Measurements from ENCODE around the gene DNM2. TPM values are rescaled to one million over a fixed set of nuclear protein-coding genes. Genes with fewer than 3 reads are reported as not detected.
A peak's percentile ranks its signal among the peaks of the same experiment; 100 is the strongest.
"Not testable (repeated sequence)": the region's sequence is repeated elsewhere in the genome, so short reads cannot be mapped to it uniquely, and the experiment has no call there.

Gene DNM2
- total RNA-seq, 2 donors from 2014 or later = 403 to 422 TPM

GRCh38 chr19:10831987-10832938, 114.4 kb downstream of the DNM2 start:
- H3K27me3 Mint-ChIP-seq = no peaks in the 10 kb centered on the region
- no peak for DNase-seq (ENCODE audit: low spot score)
- peaks cover 5% of the 10 kb centered on the region for H3K36me3 Mint-ChIP-seq
- peaks cover 4% of the 10 kb centered on the region for H3K9me3 Mint-ChIP-seq
- no peak for ATAC-seq
- H3K4me1 Mint-ChIP-seq (ENCODE audit: low read depth in 2 of 2) = peaks cover 18 to 19% of the 10 kb centered on the region in 2 donors
- peak overlapping the region in 1 of 2 donors; percentile 35 for H3K27ac Mint-ChIP-seq
- H3K4me3 Mint-ChIP-seq = no peak overlapping the region

GRCh38 chr19:10832939-10833296, 115.0 kb downstream of the DNM2 start:
- no peak overlapping the region for H3K4me3 Mint-ChIP-seq
- peak overlapping the region in 1 of 2 donors; percentile 35 for H3K27ac Mint-ChIP-seq
- no peak for ATAC-seq
- peaks cover 18 to 19% of the 10 kb centered on the region in 2 donors for H3K4me1 Mint-ChIP-seq (ENCODE audit: low read depth in 2 of 2)
- no peaks in the 10 kb centered on the region for H3K27me3 Mint-ChIP-seq
- peaks cover 5% of the 10 kb centered on the region for H3K36me3 Mint-ChIP-seq
- H3K9me3 Mint-ChIP-seq = peaks cover 4% of the 10 kb centered on the region
- DNase-seq (ENCODE audit: low spot score) = no peak

- Mint-ChIP-seq H3K27ac (peak overlapping the region; percentile 98 to 99), H3K4me3 (peak overlapping the region; percentile 93), H3K9me3 (peaks cover 4% of the 10 kb centered on the region), H3K4me1 (ENCODE audit: low read depth in 2 of 2) (peaks cover 18 to 19% of the 10 kb centered on the region in 2 donors), H3K27me3 (no peaks in the 10 kb centered on the region), H3K36me3 (peaks cover 5% of the 10 kb centered on the region)
- ATAC-seq (no peak), DNase-seq (ENCODE audit: low spot score) (no peak)
Measured at GRCh38 chr19:10835089-10835753, 117.3 kb downstream of the DNM2 start.

- Mint-ChIP-seq H3K9me3 (peaks cover 4% of the 10 kb centered on the region), H3K27ac (peak within 1 kb of the TSS; percentile 98 to 99), H3K36me3 (peaks cover 5% of the 10 kb centered on the region), H3K4me3 (peak within 1 kb of the TSS; percentile 93), H3K27me3 (no peaks in the 10 kb centered on the region), H3K4me1 (ENCODE audit: low read depth in 2 of 2) (peaks cover 18 to 21% of the 10 kb centered on the region in 2 donors)
- ATAC-seq = peak; percentile 95
- peak; percentile 99 for DNase-seq (ENCODE audit: low spot score)
Measured at GRCh38 chr19:10835754-10836478, 118.0 kb downstream of the DNM2 start, which contains the start of gene TMED1. TMED1 (minus strand) TSS chr19:10836212; CDS start chr19:10836191, 21 bp downstream.

GRCh38 chr19:10836479-10837330, 118.8 kb downstream of the DNM2 start:
- Mint-ChIP-seq H3K4me3 (peak overlapping the region; percentile 93), H3K27ac (peak overlapping the region; percentile 98 to 99), H3K9me3 (peaks cover 4% of the 10 kb centered on the region), H3K27me3 (no peaks in the 10 kb centered on the region), H3K4me1 (ENCODE audit: low read depth in 2 of 2) (peaks cover 18 to 21% of the 10 kb centered on the region in 2 donors), H3K36me3 (peaks cover 5% of the 10 kb centered on the region)
- peak; percentile 87 for DNase-seq (ENCODE audit: low spot score)
- ATAC-seq = peak; percentile 43 to 55

- not testable (repeated sequence) for H3K4me3 Mint-ChIP-seq, H3K27ac Mint-ChIP-seq, ATAC-seq
Measured at GRCh38 chr19:10837649-10838048, 119.8 kb downstream of the DNM2 start.

GRCh38 chr19:10838377-10838776, 120.5 kb downstream of the DNM2 start:
- peaks cover 4% of the 10 kb centered on the region for H3K9me3 Mint-ChIP-seq
- DNase-seq (ENCODE audit: low spot score) = no peak
- ATAC-seq = no peak
- peaks cover 18 to 21% of the 10 kb centered on the region in 2 donors for H3K4me1 Mint-ChIP-seq (ENCODE audit: low read depth in 2 of 2)
- no peak overlapping the region for H3K4me3 Mint-ChIP-seq
- no peaks in the 10 kb centered on the region for H3K27me3 Mint-ChIP-seq
- no peak overlapping the region for H3K27ac Mint-ChIP-seq
- H3K36me3 Mint-ChIP-seq = peaks cover 5% of the 10 kb centered on the region

More at GRCh38 chr19:10837649-10838048, 119.8 kb downstream of the DNM2 start:
- not testable (repeated sequence) for H3K27me3 Mint-ChIP-seq; H3K9me3 Mint-ChIP-seq; DNase-seq (ENCODE audit: low spot score); H3K36me3 Mint-ChIP-seq
- H3K4me1 Mint-ChIP-seq (ENCODE audit: low read depth in 2 of 2) = peaks cover 18 to 21% of the 10 kb centered on the region in 2 donors

- H3K4me3 Mint-ChIP-seq = no peak overlapping the region
- H3K27ac Mint-ChIP-seq = peak overlapping the region in 1 of 2 donors; percentile 30
- H3K4me1 Mint-ChIP-seq (ENCODE audit: low read depth in 2 of 2) = peaks cover 18 to 21% of the 10 kb centered on the region in 2 donors
- ATAC-seq = no peak
- DNase-seq (ENCODE audit: low spot score) = no peak
- peaks cover 4% of the 10 kb centered on the region for H3K9me3 Mint-ChIP-seq
- H3K27me3 Mint-ChIP-seq = no peaks in the 10 kb centered on the region
- H3K36me3 Mint-ChIP-seq = peaks cover 5% of the 10 kb centered on the region
Measured at GRCh38 chr19:10839114-10840050, 121.5 kb downstream of the DNM2 start.

GRCh38 chr19:10842788-10843187, 124.9 kb downstream of the DNM2 start:
- H3K4me1 Mint-ChIP-seq (ENCODE audit: low read depth in 2 of 2) = peaks cover 13 to 15% of the 10 kb centered on the region in 2 donors
- ATAC-seq (no peak), DNase-seq (ENCODE audit: low spot score) (no peak)
- H3K27me3 Mint-ChIP-seq = no peaks in the 10 kb centered on the region
- H3K27ac Mint-ChIP-seq = no peak overlapping the region
- H3K4me3 Mint-ChIP-seq = no peak overlapping the region
- H3K36me3 Mint-ChIP-seq = no peaks in the 10 kb centered on the region
- no peaks in the 10 kb centered on the region for H3K9me3 Mint-ChIP-seq

- H3K27ac Mint-ChIP-seq = no peak overlapping the region
- H3K27me3 Mint-ChIP-seq = no peaks in the 10 kb centered on the region
- H3K36me3 Mint-ChIP-seq = no peaks in the 10 kb centered on the region
- peak overlapping the region; percentile 14 for H3K4me3 Mint-ChIP-seq
- ATAC-seq = peak; percentile 44 to 60
- peaks cover 18% of the 10 kb centered on the region in 2 donors for H3K4me1 Mint-ChIP-seq (ENCODE audit: low read depth in 2 of 2)
- DNase-seq (ENCODE audit: low spot score) = no peak
- H3K9me3 Mint-ChIP-seq = no peaks in the 10 kb centered on the region
Measured at GRCh38 chr19:10846500-10847202, 128.8 kb downstream of the DNM2 start.

GRCh38 chr19:10848230-10848856, 130.5 kb downstream of the DNM2 start, which contains the start of gene C19orf38:
C19orf38 (plus strand) TSS chr19:10848415; CDS start chr19:10848509, 94 bp downstream.
- DNase-seq (ENCODE audit: low spot score) (no peak), ATAC-seq (peak; percentile 55 to 78)
- H3K4me3 Mint-ChIP-seq = peak within 1 kb of the TSS; percentile 72
- H3K4me1 Mint-ChIP-seq (ENCODE audit: low read depth in 2 of 2) = peaks cover 18 to 21% of the 10 kb centered on the region in 2 donors
- H3K9me3 Mint-ChIP-seq = no peaks in the 10 kb centered on the region
- H3K27ac Mint-ChIP-seq = peak within 1 kb of the TSS; percentile 14 to 83
- no peaks in the 10 kb centered on the region for H3K27me3 Mint-ChIP-seq
- H3K36me3 Mint-ChIP-seq = no peaks in the 10 kb centered on the region

All from natural killer cell treated with Interleukin-12 subunit alpha and Interleukin-12 subunit beta and Interleukin-15 and Interleukin-18, amount 100 ng/mL, for 72 hours (primary cell).